Pulmonary artery endothelial cell (primary cell): ENCODE results near the gene PET100. TPM values are rescaled to one million over a fixed set of nuclear protein-coding genes. Genes with fewer than 3 reads are reported as not detected.

ENCODE experiments used
- DNase-seq: peaks from one replicate; pipeline ENCODE4 v3.0.0-alpha.2; 2011; ENCODE audit warnings: low read depth, low spot score
- total RNA-seq: library from RNA; depleted of rRNA; stranded (reverse); fragments of >200 nt; gene quantifications from 2 replicates; pipeline ENCODE4 v1.2.3, GENCODE V29; 2014

The PET100 gene
- total RNA-seq, 1 donor from 2014 or later = 28.9 TPM

GRCh38 chr19:7650148-7650547, 20.6 kb downstream of the PET100 start:
- no peak for DNase-seq

- no peak for DNase-seq
Observed at GRCh38 chr19:7652061-7652641, 22.6 kb downstream of the PET100 start.

GRCh38 chr19:7654401-7654800, 24.8 kb downstream of the PET100 start:
- DNase-seq = no peak

DNA sequence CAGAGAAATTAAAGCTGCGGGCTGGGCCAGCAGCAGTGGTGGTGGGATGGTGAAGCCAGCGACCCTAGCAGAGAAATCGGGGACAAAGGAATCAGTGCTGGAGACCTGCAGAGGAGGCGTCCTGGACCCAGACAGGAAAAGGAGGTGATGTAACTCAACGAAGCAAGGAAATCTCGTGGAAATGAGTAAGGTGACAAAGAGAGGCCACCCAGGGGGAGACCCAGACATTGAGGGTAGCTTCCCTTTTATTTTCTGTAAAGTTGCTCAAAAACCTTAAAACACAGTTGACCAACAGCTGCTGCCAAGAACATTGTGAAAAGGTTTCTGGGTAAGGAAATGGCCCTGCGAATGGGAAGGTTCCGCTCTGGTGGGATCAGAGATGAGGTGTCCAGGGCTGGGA, 26.0 kb downstream of the PET100 start:
- no peak for DNase-seq

DNA sequence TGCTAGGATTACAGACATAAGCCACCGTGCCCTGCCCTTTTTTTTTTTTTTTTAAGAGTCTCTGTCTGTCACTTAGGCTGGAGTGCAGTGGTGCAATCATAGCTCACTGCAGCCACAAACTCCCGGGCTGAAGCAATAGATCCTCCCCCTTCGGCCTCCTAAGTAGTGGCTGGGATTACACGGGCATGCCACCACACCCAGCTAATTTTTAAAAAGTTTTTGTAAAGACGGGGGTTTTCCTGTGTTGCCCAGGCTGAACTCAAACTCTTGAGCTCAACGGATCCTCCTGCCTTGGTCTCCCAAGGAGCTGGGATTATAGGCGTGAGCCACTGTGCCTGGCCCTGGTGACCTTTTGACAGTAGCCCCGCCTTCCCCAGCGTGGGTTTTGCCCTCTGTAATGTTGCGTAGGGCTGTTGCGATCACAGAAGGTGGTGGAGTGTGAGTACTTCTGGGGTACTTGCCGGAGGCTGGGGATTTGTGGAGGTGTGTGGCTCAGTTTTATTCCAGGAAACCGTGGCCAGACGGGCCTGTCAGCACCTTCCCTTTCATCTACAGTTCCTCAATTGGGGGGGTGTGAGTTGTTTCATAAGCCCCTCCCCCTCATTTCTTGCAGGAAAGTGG, 27.6 kb downstream of the PET100 start:
- no peak for DNase-seq

GRCh38 chr19:7658219-7658686, 28.7 kb downstream of the PET100 start:
- no peak for DNase-seq

DNA sequence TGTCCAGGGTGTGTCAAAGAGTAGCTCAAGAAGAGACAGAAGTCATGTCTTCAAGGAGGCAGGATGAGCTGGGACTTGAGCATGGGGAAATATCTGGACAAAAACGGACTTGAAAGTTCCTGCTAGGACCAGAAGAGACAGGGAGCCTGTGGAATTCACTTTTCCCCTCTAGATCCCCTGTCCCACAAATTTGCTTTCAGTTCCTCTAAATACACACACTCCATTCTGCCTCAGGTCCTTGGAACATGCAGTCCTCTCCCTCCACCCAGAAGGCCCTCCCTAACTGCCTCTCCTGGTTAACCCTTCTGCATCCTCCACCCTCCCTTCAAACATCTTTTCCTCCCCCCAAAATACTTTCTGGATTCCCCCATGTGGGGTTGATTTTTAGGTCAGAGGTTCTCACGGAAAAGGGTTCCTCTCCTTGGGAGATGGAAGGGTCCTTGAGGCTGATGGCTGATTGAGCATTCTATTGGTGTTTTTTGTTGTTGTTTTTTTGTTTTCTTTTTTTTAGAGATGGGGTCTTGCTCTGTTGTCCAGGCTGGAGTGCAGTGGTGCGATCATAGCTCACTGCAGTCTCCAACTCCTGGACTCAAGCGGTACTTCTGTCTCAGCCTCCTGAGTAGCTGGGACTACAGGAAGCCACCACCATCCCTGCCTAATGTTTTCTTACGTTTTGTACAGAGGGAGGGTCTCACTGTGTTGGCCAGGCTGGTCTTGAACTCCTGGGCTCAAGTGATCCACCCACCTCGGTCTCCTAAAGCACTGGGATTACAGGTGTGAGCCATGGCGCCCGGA, 32.3 kb downstream of the PET100 start:
- DNase-seq = no peak

DNA sequence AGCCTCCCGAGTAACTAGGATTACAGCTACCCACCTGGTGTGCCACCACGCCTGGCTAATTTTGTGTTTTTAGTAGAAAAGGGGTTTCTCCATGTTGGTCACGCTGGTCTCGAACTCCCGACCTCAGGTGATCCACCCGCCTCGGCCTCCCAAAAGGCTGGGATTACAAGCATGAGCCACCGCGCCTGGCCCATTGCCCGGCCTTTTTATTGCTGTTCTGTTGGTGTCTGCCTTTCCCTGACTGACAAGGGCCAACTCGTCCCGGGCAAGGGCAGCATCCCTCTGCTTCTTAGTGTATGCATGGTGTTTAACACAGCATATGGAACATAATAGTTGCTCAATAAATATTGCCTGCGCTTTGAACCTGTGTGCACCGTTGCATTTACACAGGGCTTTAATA, 33.1 kb downstream of the PET100 start:
- no peak for DNase-seq

DNA sequence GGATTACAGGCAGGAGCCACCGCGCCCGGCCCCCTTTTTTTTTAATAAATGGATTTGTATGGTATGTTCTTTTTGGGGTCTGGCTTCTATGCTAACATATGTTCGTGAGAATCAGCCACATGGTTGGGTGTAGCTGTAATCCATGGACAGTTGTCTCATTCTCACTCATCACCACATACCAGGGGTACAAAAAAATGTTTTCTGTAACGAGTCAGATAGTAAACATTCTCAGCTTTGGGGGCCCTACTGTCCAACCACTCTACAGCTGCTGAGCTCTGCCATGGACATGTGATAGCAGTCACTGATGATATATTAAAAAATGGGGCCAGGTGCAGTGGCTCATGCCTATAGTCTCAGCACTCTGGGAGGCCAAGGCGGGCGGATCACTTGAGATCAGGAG, 34.1 kb downstream of the PET100 start:
- DNase-seq = no peak

- DNase-seq = no peak
Observed at GRCh38 chr19:7665076-7665475, 35.5 kb downstream of the PET100 start.

DNA sequence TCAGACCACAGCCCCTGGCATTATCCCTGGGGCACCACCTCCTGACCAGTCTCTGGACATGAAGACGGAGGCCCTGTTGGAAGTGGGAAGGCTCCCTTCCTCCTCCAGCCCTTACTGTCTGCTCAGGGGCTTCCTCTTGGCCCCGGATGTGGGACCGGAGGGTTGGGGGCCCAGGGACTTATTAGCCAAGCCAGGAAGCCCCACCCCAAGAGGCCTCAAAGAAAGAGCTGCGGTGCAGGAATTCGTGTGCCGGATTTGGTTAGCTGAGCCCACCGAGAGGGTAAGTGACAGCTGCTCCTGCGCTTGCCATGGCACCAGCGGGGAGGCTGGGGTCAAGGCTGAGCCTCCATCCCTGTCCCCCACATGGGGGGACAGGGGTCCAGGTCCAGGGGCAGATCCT, 39.2 kb downstream of the PET100 start, which contains the start of gene RETN:
TSS of gene RETN (plus strand) at position 208 of the 400 bp plus-strand sequence. CDS start 278 bp downstream, outside the sequence.
- no peak for DNase-seq

DNA sequence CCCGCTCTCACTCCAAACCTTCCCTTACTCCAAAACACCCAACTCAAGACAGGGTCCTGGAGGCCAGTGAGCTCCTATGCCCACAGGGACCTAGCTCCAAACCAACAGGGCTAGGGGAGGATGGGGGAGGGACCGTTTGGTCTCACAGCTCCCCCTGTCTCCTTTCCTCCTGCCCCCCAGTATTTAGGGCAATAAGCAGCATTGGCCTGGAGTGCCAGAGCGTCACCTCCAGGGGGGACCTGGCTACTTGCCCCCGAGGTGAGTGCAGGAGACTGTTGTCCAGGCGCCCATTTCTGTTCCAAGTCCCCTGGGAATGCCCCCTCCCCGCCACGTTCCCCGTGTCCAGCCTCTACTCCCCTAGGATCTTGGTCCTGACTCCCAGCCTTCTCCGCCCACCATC, 40.0 kb downstream of the PET100 start:
- no peak for DNase-seq

DNA sequence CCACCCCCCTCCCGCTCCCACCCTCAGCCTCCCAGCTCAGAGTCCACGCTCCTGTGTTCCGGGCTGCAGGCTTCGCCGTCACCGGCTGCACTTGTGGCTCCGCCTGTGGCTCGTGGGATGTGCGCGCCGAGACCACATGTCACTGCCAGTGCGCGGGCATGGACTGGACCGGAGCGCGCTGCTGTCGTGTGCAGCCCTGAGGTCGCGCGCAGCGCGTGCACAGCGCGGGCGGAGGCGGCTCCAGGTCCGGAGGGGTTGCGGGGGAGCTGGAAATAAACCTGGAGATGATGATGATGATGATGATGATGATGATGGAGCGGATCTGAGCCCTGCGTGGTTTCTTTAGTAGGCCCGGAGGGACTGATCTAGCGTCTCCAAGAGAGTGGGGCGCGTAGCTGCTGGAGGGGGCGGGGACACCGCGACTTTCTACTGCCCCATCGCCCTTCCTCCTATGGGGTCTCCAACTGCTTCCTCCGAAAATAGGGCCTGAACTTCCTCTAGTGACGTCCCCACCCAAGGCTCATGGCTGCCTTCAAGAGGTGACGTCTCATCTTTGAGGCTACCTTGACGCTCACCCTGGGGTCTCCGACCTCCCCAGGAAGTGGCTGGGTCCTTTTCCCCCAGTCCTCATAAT, 40.7 kb downstream of the PET100 start:
- no peak for DNase-seq

- no peak for DNase-seq
Observed at GRCh38 chr19:7670790-7671189, 41.2 kb downstream of the PET100 start.

DNA sequence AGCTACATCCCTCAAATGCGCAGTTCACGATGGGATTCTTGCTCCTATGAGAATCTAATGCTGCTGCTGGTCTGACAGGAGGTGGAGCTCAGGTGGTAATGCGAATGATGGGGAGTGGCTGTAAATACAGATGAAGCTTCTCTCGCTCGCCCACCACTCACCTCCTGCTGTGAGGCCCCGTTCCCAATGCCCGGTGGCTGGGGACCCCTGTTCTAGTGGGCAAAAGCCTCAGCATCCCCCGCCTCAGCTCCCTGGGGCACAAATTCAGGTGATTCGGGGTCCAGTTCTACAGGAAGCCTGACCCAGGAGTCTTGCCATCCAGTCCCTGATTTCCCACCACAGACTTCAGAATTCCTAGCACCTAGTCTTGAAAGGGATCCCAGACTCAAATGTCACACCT, 42.9 kb downstream of the PET100 start:
- DNase-seq = no peak

GRCh38 chr19:7674010-7675005, 44.7 kb downstream of the PET100 start:
- DNase-seq = no peak

GRCh38 chr19:7676376-7676775, 46.8 kb downstream of the PET100 start:
- no peak for DNase-seq

DNA sequence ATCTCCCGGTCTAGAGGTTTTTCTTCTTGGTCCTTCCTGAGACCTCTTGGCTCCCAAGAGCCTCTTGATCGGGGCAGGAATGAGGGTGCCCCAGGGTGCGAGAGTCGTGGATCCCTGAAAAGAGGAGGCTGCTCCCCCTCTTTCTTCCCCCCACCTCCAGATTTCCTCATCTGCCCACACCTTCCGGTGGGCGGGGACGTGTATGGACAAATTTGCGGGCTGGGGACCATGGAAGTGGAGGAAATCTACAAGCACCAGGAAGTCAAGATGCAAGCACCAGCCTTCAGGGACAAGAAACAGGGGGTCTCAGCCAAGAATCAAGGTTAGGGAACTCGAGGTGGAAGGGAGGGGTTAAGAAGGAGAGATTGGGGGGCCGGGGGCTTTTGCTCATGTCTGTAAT, 47.3 kb downstream of the PET100 start, which contains the start of gene MCEMP1:
TSS of gene MCEMP1 (plus strand) at position 237 of the 400 bp plus-strand sequence. CDS start at position 268, 31 bp downstream.
- DNase-seq = no peak

DNA sequence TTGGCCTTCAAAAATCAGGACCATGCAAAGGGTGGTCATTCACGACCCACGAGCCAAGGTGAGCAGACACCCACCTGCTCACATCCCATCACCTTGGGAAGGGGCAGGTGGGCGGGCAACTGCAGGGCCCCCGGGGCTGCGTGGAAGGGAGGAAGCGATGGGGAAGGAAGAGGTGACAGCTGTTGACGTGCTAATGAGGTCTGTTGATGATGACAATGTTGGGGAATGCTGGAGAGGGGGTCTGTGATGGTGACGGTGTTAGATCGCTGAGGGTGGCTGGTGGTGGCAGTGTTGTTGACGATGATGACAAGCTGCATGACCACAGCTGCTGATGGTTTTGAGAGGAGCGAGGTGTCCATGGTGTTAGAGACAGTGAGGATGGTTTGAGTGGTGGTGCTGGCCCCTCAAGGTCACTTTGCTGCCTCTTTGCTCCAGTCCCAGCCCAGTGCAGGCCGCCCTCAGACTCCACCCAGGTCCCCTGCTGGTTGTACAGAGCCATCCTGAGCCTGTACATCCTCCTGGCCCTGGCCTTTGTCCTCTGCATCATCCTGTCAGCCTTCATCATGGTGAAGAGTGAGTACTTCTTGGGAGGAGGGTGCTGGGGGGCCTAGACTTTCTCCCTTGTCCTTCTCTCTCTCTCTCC, 48.2 kb downstream of the PET100 start:
- no peak for DNase-seq
